Stromal cell of bone marrow (primary cell): ENCODE measurements around the gene PNCK.
"Not testable (repeated sequence)": the region's sequence is repeated elsewhere in the genome, so short reads cannot be mapped to it uniquely, and the experiment has no call there.

Experiments used
- DNase-seq: peaks from one replicate; pipeline ENCODE4 v3.0.0-alpha.2; 2012; ENCODE audit warnings: low read depth

PNCK gene

GRCh38 chrX:153673428-153674218 is at the start of gene PNCK:
TSS of gene PNCK (minus strand) at chrX:153673813. CDS start at chrX:153673076, 737 bp downstream.
- DNase-seq, result no peak

- no peak for DNase-seq
Observed at GRCh38 chrX:153722704-153723350, 49.2 kb upstream of the PNCK start.

- DNase-seq, result no peak
Observed at GRCh38 chrX:153719701-153720100, 46.1 kb upstream of the PNCK start.

GRCh38 chrX:153719238-153719637 is 45.6 kb upstream of the PNCK start:
- DNase-seq, result no peak

- DNase-seq, result no peak
Observed at GRCh38 chrX:153717445-153717844, 43.8 kb upstream of the PNCK start.

- DNase-seq, result no peak
Observed at GRCh38 chrX:153714256-153714655, 40.6 kb upstream of the PNCK start.

- DNase-seq, result no peak
Observed at GRCh38 chrX:153709726-153710674, 36.4 kb upstream of the PNCK start.

GRCh38 chrX:153708415-153708814 is 34.8 kb upstream of the PNCK start:
- peak; percentile 43 for DNase-seq

- no peak for DNase-seq
Observed at GRCh38 chrX:153707406-153707805, 33.8 kb upstream of the PNCK start.

- DNase-seq, result no peak
Observed at GRCh38 chrX:153706799-153707198, 33.2 kb upstream of the PNCK start.

GRCh38 chrX:153705403-153706060 is 31.9 kb upstream of the PNCK start:
- not testable (repeated sequence) for DNase-seq

- DNase-seq, result not testable (repeated sequence)
Observed at GRCh38 chrX:153704631-153705402, 31.2 kb upstream of the PNCK start.

- no peak for DNase-seq
Observed at GRCh38 chrX:153704021-153704526, 30.5 kb upstream of the PNCK start.

GRCh38 chrX:153703036-153703370 is 29.4 kb upstream of the PNCK start:
- DNase-seq, result no peak

- DNase-seq, result no peak
Observed at GRCh38 chrX:153702336-153703035, 28.9 kb upstream of the PNCK start.

GRCh38 chrX:153701706-153702105 is 28.1 kb upstream of the PNCK start:
- DNase-seq, result no peak

GRCh38 chrX:153700967-153701366 is 27.4 kb upstream of the PNCK start:
- DNase-seq, result no peak

- DNase-seq, result no peak
Observed at GRCh38 chrX:153700376-153700945, 26.8 kb upstream of the PNCK start.

- DNase-seq, result not testable (repeated sequence)
Observed at GRCh38 chrX:153699784-153700371, 26.3 kb upstream of the PNCK start.
